SU-DHL-6 (cell line): Measurements from ENCODE around the gene KATNB1.

ENCODE experiments used
- EZH2phosphoT487 ChIP-seq: fragments of 200-600 bp; sonication (generic), shearing (Covaris generic); conservative IDR thresholded peaks from 2 replicates; pipeline ENCODE4 v1.6.1; 2018; ENCODE audit warnings: mild to moderate bottlenecking, antibody characterized with exemption, low read length, moderate library complexity, mixed read lengths
- TF ChIP-seq, protein P1 (sequence below): fragments of 200-600 bp; sonication (generic); IDR thresholded peaks from one replicate; pipeline ENCODE4 v1.5.1; 2017; ENCODE audit warnings: antibody characterized with exemption, mild to moderate bottlenecking, low read length, moderate library complexity; ENCODE audit not compliant: insufficient read depth, poor library complexity, severe bottlenecking

- TF ChIP-seq, protein P1, sequence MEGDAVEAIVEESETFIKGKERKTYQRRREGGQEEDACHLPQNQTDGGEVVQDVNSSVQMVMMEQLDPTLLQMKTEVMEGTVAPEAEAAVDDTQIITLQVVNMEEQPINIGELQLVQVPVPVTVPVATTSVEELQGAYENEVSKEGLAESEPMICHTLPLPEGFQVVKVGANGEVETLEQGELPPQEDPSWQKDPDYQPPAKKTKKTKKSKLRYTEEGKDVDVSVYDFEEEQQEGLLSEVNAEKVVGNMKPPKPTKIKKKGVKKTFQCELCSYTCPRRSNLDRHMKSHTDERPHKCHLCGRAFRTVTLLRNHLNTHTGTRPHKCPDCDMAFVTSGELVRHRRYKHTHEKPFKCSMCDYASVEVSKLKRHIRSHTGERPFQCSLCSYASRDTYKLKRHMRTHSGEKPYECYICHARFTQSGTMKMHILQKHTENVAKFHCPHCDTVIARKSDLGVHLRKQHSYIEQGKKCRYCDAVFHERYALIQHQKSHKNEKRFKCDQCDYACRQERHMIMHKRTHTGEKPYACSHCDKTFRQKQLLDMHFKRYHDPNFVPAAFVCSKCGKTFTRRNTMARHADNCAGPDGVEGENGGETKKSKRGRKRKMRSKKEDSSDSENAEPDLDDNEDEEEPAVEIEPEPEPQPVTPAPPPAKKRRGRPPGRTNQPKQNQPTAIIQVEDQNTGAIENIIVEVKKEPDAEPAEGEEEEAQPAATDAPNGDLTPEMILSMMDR, result no peak
- TF ChIP-seq EZH2phosphoT487, result no peak
Observed at GRCh38 chr16:57722651-57723050, 12.9 kb upstream of the KATNB1 start.
